Measurements from ENCODE around the gene CLCA4.

Gene CLCA4

DNA sequence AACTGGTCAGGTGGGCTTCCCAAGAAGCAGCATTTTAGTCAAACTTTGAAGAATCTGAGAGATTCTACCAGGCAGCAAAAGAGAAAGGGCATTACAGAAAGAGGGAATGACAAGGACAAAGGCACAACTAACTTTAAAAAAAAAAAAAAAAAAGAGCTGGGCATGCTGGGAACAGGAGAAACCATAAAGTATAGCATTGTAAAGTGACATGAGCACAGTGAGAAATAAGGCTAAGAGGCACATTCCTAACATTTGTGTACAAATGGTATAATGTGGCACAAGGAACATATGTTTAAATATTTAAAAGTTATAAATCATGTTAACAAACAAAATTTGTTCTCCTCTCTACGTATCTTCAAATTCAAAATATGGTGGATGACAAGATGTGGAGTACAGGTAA is 69.6 kb downstream of the CLCA4 start:
- Histone ChIP-seq H3K27ac (ENCODE audit: extremely low read depth, low read depth, low read length) (no peak overlapping the region), H3K4me1 (ENCODE audit: control insufficient read depth, insufficient read depth, low read length) (no peaks in the 10 kb centered on the region), H3K36me3 (ENCODE audit: control insufficient read depth in 2 of 2, insufficient read depth in 1 of 2, low read length in 2 of 2) (no peaks in the 10 kb centered on the region), H3K4me3 (ENCODE audit: low read depth, low read length) (no peak overlapping the region), H3K9me3 (ENCODE audit: control insufficient read depth, insufficient read depth, low read depth, low read length) (no peaks in the 10 kb centered on the region)
- ChIA-PET CTCF (no interaction called here), POLR2A (no interaction called here)
- no peak for TF ChIP-seq ZFP3 (tag by site-specific recombination; IDR thresholded peaks at IDR 0.05; ENCODE audit: low read depth)
- TF ChIP-seq GLI4 (tag by site-specific recombination; IDR thresholded peaks at IDR 0.05) = no peak
- TF ChIP-seq TSHZ1 (tag by site-specific recombination; IDR thresholded peaks at IDR 0.05; ENCODE audit: borderline replicate concordance) = no peak
- no peak for TF ChIP-seq ZNF19 (tag by site-specific recombination; IDR thresholded peaks at IDR 0.05; ENCODE audit: low read depth)
- TF ChIP-seq, protein P1, sequence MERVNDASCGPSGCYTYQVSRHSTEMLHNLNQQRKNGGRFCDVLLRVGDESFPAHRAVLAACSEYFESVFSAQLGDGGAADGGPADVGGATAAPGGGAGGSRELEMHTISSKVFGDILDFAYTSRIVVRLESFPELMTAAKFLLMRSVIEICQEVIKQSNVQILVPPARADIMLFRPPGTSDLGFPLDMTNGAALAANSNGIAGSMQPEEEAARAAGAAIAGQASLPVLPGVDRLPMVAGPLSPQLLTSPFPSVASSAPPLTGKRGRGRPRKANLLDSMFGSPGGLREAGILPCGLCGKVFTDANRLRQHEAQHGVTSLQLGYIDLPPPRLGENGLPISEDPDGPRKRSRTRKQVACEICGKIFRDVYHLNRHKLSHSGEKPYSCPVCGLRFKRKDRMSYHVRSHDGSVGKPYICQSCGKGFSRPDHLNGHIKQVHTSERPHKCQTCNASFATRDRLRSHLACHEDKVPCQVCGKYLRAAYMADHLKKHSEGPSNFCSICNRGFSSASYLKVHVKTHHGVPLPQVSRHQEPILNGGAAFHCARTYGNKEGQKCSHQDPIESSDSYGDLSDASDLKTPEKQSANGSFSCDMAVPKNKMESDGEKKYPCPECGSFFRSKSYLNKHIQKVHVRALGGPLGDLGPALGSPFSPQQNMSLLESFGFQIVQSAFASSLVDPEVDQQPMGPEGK (tag by site-specific recombination; IDR thresholded peaks at IDR 0.05) = no peak
- no peak for TF ChIP-seq OVOL3 (tag by site-specific recombination; IDR thresholded peaks at IDR 0.05)

DNA sequence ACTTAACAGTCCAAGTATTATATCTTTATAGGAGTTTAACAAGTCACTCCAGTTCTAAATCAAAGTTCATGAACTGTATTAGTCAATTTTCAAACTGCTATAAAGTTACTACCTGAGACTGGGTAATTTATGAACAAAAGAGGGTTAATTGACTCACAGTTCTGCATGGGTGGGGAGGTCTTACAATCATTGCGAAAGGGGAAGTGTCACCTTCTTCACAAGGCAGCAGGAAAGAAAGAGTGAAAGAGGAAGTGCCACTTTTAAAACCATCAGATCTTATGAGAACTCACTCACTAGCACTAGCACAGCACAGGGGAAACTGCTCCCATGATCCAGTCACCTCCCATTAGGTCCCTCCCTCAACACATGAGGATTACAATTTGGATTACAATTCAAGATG is 70.0 kb downstream of the CLCA4 start:
- POLR2A ChIA-PET = no interaction called here
- Histone ChIP-seq H3K9me3 (ENCODE audit: control insufficient read depth, insufficient read depth, low read depth, low read length) (no peaks in the 10 kb centered on the region), H3K27ac (ENCODE audit: extremely low read depth, low read depth, low read length) (no peak overlapping the region), H3K36me3 (ENCODE audit: control insufficient read depth in 2 of 2, insufficient read depth in 1 of 2, low read length in 2 of 2) (no peaks in the 10 kb centered on the region), H3K4me3 (ENCODE audit: low read depth, low read length) (no peak overlapping the region), H3K4me1 (ENCODE audit: control insufficient read depth, insufficient read depth, low read length) (no peaks in the 10 kb centered on the region)
- CTCF ChIA-PET = interaction anchor here (0.6 to 0.9 kb wide), 2 partner anchors 35 to 125 kb away, joined by 3 read pairs; no protein-coding TSS in a partner anchor
- TF ChIP-seq ZNF48 (tag by site-specific recombination; IDR thresholded peaks at IDR 0.05) (no peak), BCL11A (tag by site-specific recombination; IDR thresholded peaks at IDR 0.05; ENCODE audit: low read depth) (no peak), ZNF274 (IDR thresholded peaks at IDR 0.05; ENCODE audit: low read length) (no peak), ZNF274 (tag by site-specific recombination; IDR thresholded peaks at IDR 0.05; ENCODE audit: borderline replicate concordance) (no peak), ZBTB20 (tag by site-specific recombination; IDR thresholded peaks at IDR 0.05) (no peak), ZNF223 (tag by site-specific recombination; IDR thresholded peaks at IDR 0.05) (no peak), ZNF394 (tag by site-specific recombination; IDR thresholded peaks at IDR 0.05; ENCODE audit: borderline replicate concordance) (no peak), ZNF423 (tag by site-specific recombination; IDR thresholded peaks at IDR 0.05) (no peak), ZNF433 (tag by site-specific recombination; IDR thresholded peaks at IDR 0.05; ENCODE audit: low read depth) (no peak), HIC1 (tag by site-specific recombination; IDR thresholded peaks at IDR 0.05) (no peak), ZNF292 (tag by site-specific recombination; IDR thresholded peaks at IDR 0.05; ENCODE audit: borderline replicate concordance, low read depth) (no peak)

All from HEK293 (cell line).